ENCODE measurements around the gene NECTIN2.
"Not testable (repeated sequence)": the region's sequence is repeated elsewhere in the genome, so short reads cannot be mapped to it uniquely, and the experiment has no call there.

NECTIN2 gene

DNA sequence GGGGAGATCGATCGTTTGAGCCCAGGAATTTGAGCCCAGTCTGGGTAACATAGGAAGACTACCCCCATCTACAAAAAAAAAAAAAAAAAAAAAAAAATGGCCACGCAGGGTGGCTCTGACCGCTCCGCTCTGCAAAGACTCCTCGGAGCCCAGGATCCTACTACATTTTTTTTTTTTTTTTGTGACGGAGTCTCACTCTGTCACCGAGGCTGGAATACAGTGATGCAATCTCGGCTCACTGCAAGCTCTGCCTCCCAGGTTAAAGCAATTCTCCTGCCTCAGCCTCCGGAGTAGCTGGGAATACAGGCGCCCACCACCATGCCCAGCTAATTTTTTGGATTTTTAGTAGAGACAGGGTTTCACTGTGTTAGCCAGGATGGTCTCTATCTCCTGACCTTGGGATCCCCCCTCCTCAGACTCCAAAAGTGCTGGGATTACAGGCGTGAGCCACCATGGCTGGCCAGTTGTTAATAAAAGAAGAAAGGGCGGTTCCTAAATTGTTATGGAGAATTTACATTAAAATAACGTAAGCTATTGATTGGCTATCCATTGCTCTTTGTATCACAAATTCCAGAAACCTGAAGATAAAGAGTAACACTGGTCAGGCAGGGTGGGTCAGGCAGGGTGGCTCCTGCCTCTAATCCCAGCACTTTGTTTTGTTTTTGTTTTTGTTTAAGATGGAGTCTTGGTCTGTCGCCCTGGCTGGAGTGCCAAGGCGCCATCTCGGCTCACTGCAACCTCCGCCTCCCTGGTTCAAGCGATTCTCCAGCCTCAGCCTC lies 36.7 kb downstream of the NECTIN2 start:
- H3K9ac ChIP-seq (ENCODE audit: low read depth in 1 of 2, low read length in 2 of 2); H3K9me3 ChIP-seq (ENCODE audit: control insufficient read depth in 2 of 2, low read length in 2 of 2); H3K4me3 ChIP-seq (ENCODE audit: low read length in 2 of 2); H3K4me1 ChIP-seq (ENCODE audit: control insufficient read depth in 2 of 2, insufficient read depth in 2 of 2, low read length in 2 of 2); H3K27ac ChIP-seq (ENCODE audit: low read depth in 2 of 2, low read length in 2 of 2); H3K27me3 ChIP-seq (ENCODE audit: control insufficient read depth in 2 of 2, insufficient read depth in 2 of 2, low read length in 2 of 2): not testable (repeated sequence)
- H3K36me3 ChIP-seq (ENCODE audit: control insufficient read depth in 2 of 2, insufficient read depth in 2 of 2, low read length in 2 of 2): peaks cover 5 to 13% of the 10 kb centered on the region in 2 donors

DNA sequence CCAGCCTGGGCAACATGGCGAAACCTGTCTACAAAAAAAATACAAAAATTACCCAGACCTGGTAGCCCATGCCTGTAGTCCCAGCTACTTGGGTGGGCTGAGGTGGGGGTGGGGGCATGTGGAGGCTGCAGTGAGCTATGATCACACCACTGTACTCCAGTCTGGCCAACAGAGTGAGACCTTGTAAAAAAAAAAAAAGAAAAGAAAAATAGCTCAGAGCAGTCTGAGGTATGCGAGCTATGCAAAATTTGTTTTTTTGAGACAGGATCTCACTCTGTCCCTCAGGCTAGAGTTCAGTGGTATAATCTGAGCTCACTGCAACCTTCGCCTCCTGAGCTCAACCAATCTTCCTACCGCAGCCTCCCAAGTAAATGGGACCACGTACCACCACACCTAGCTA lies 37.8 kb downstream of the NECTIN2 start:
- no peaks in the 10 kb centered on the region for H3K27me3 ChIP-seq (ENCODE audit: control insufficient read depth in 2 of 2, insufficient read depth in 2 of 2, low read length in 2 of 2)
- H3K9ac ChIP-seq (ENCODE audit: low read depth in 1 of 2, low read length in 2 of 2): no peak overlapping the region
- no peaks in the 10 kb centered on the region for H3K9me3 ChIP-seq (ENCODE audit: control insufficient read depth in 2 of 2, low read length in 2 of 2)
- peaks cover 6 to 15% of the 10 kb centered on the region in 2 donors for H3K36me3 ChIP-seq (ENCODE audit: control insufficient read depth in 2 of 2, insufficient read depth in 2 of 2, low read length in 2 of 2)
- H3K4me1 ChIP-seq (ENCODE audit: control insufficient read depth in 2 of 2, insufficient read depth in 2 of 2, low read length in 2 of 2): no peaks in the 10 kb centered on the region
- H3K27ac ChIP-seq (ENCODE audit: low read depth in 2 of 2, low read length in 2 of 2): no peak overlapping the region
- H3K4me3 ChIP-seq (ENCODE audit: low read length in 2 of 2): no peak overlapping the region

DNA sequence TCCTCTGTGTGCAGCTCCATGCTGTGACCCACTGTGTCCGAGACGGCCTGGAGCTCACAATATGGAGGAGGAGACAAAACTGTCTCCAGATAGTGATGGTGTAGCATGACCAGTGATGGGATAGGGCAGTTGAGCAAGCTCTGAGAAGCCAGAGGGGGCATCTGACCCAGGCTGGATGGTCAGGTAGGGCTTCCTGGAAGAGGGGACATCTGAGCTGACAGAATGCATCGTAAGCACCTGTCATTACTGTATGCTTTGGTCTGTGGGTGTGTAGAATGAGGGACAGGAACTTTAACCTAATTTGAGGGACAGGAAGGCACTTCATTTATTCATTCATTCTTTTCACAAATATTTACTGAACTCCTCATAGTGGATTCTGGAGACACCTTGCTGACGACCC lies 38.5 kb downstream of the NECTIN2 start:
- H3K27me3 ChIP-seq (ENCODE audit: control insufficient read depth in 2 of 2, insufficient read depth in 2 of 2, low read length in 2 of 2): no peaks in the 10 kb centered on the region
- peaks cover 6 to 15% of the 10 kb centered on the region in 2 donors for H3K36me3 ChIP-seq (ENCODE audit: control insufficient read depth in 2 of 2, insufficient read depth in 2 of 2, low read length in 2 of 2)
- H3K4me3 ChIP-seq (ENCODE audit: low read length in 2 of 2): no peak overlapping the region
- H3K4me1 ChIP-seq (ENCODE audit: control insufficient read depth in 2 of 2, insufficient read depth in 2 of 2, low read length in 2 of 2): peaks cover under 1% of the 10 kb centered on the region in 2 donors
- H3K9ac ChIP-seq (ENCODE audit: low read depth in 1 of 2, low read length in 2 of 2): no peak overlapping the region
- no peak overlapping the region for H3K27ac ChIP-seq (ENCODE audit: low read depth in 2 of 2, low read length in 2 of 2)
- H3K9me3 ChIP-seq (ENCODE audit: control insufficient read depth in 2 of 2, low read length in 2 of 2): no peaks in the 10 kb centered on the region

DNA sequence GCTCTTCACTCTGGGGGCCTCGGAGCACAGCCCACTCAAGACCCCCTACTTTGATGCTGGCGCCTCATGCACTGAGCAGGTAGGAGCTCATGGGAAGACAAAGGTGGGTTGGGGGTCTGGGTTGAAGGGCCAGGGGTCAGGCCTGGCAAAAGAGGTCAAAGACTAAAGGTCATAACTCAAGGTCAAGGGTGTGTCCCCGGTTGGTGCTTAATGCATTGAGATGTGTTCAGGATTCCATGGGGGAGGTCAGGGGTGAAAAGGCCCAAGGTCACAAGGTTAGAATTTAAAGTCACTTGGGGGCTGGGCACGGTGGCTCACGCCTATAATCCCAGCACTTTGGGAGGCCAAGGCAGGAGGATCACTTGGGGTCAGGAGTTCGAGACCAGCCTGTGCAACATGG lies 40.0 kb downstream of the NECTIN2 start:
- Histone ChIP-seq H3K27ac (ENCODE audit: low read depth in 2 of 2, low read length in 2 of 2) (no peak overlapping the region), H3K4me1 (ENCODE audit: control insufficient read depth in 2 of 2, insufficient read depth in 2 of 2, low read length in 2 of 2) (peaks cover 7 to 9% of the 10 kb centered on the region in 2 donors), H3K27me3 (ENCODE audit: control insufficient read depth in 2 of 2, insufficient read depth in 2 of 2, low read length in 2 of 2) (no peaks in the 10 kb centered on the region), H3K9me3 (ENCODE audit: control insufficient read depth in 2 of 2, low read length in 2 of 2) (no peaks in the 10 kb centered on the region), H3K4me3 (ENCODE audit: low read length in 2 of 2) (no peak overlapping the region), H3K36me3 (ENCODE audit: control insufficient read depth in 2 of 2, insufficient read depth in 2 of 2, low read length in 2 of 2) (peaks cover 6 to 15% of the 10 kb centered on the region in 2 donors), H3K9ac (ENCODE audit: low read depth in 1 of 2, low read length in 2 of 2) (no peak overlapping the region)

DNA sequence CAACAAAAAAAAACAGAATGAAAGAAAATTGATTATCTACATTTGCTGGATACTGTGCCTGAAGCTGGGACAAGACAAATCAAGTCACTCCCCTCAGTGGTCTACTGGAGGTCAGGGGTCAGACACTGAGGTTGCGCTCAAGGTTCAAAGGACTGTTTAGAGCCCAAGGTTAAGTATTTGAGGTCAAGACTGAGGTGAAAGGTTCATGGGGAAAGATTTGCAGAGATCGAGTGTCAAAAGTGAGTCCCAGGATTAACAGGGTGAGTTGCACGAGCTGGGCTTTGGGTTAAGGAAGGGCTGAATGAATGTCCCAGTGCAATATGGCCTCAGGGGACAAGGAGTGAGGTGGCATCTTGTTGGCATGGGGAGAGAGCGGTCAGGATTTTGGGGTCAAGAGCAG lies 41.6 kb downstream of the NECTIN2 start:
- no peak overlapping the region for H3K27ac ChIP-seq (ENCODE audit: low read depth in 2 of 2, low read length in 2 of 2)

DNA sequence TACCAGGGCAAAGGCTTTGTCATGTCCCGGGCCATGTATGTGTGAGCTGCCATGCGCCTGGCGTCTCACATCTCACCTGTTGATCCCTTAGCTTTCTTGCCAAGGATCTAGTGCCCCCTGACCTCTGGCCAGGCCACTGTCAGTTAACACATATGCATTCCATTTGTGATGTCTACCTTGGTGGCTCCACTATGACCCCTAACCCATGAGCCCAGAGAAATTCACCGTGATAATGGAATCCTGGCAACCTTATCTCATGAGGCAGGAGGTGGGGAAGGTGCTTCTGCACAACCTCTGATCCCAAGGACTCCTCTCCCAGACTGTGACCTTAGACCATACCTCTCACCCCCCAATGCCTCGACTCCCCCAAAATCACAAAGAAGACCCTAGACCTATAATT lies 42.2 kb downstream of the NECTIN2 start:
- H3K27me3 ChIP-seq (ENCODE audit: control insufficient read depth in 2 of 2, insufficient read depth in 2 of 2, low read length in 2 of 2); H3K27ac ChIP-seq (ENCODE audit: low read depth in 2 of 2, low read length in 2 of 2); H3K9ac ChIP-seq (ENCODE audit: low read depth in 1 of 2, low read length in 2 of 2); H3K9me3 ChIP-seq (ENCODE audit: control insufficient read depth in 2 of 2, low read length in 2 of 2); H3K4me3 ChIP-seq (ENCODE audit: low read length in 2 of 2): not testable (repeated sequence)
- Histone ChIP-seq H3K4me1 (ENCODE audit: control insufficient read depth in 2 of 2, insufficient read depth in 2 of 2, low read length in 2 of 2) (peaks cover 18 to 20% of the 10 kb centered on the region in 2 donors), H3K36me3 (ENCODE audit: control insufficient read depth in 2 of 2, insufficient read depth in 2 of 2, low read length in 2 of 2) (peaks cover 7 to 23% of the 10 kb centered on the region in 2 donors)

More for the DNA sequence above, 41.6 kb downstream of the NECTIN2 start:
- Histone ChIP-seq H3K27me3 (ENCODE audit: control insufficient read depth in 2 of 2, insufficient read depth in 2 of 2, low read length in 2 of 2) (no peaks in the 10 kb centered on the region), H3K4me3 (ENCODE audit: low read length in 2 of 2) (no peak overlapping the region), H3K4me1 (ENCODE audit: control insufficient read depth in 2 of 2, insufficient read depth in 2 of 2, low read length in 2 of 2) (peaks cover 18 to 20% of the 10 kb centered on the region in 2 donors), H3K9ac (ENCODE audit: low read depth in 1 of 2, low read length in 2 of 2) (no peak overlapping the region), H3K9me3 (ENCODE audit: control insufficient read depth in 2 of 2, low read length in 2 of 2) (no peaks in the 10 kb centered on the region), H3K36me3 (ENCODE audit: control insufficient read depth in 2 of 2, insufficient read depth in 2 of 2, low read length in 2 of 2) (peaks cover 6 to 18% of the 10 kb centered on the region in 2 donors)

DNA sequence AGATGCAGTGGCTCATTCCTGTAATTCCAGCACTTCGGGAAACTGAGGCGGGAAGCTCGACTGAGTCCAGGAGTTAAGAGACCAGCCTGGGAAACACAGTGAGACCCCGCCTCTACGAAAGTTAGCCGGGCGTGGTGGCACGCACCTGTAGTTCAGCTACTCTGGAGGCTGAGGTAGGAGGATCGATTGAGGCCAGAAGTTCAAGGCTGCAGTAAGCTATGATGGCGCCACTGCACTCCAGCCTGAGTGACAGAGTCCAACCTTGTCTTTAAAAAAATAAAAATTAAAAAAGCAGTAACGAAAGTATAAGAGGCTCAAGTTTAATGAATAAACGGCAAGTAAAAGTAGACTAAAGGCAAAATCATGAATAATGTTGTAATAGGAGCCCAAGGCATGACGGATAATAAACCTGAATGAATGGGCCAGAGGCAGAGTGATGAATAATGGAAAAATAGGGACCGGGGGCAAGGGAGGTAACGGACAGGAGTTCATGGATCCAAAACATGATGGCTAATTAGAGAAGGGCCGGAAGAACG lies 43.8 kb downstream of the NECTIN2 start:
- H3K9ac ChIP-seq (ENCODE audit: low read depth in 1 of 2, low read length in 2 of 2): peak overlapping the region in 1 of 2 donors; percentile 74
- peak overlapping the region; percentile 77 to 82 for H3K4me3 ChIP-seq (ENCODE audit: low read length in 2 of 2)
- H3K36me3 ChIP-seq (ENCODE audit: control insufficient read depth in 2 of 2, insufficient read depth in 2 of 2, low read length in 2 of 2): peaks cover 16 to 35% of the 10 kb centered on the region in 2 donors
- no peaks in the 10 kb centered on the region for H3K9me3 ChIP-seq (ENCODE audit: control insufficient read depth in 2 of 2, low read length in 2 of 2)
- no peaks in the 10 kb centered on the region for H3K27me3 ChIP-seq (ENCODE audit: control insufficient read depth in 2 of 2, insufficient read depth in 2 of 2, low read length in 2 of 2)
- H3K4me1 ChIP-seq (ENCODE audit: control insufficient read depth in 2 of 2, insufficient read depth in 2 of 2, low read length in 2 of 2): peaks cover 18 to 20% of the 10 kb centered on the region in 2 donors
- H3K27ac ChIP-seq (ENCODE audit: low read depth in 2 of 2, low read length in 2 of 2): peak overlapping the region; percentile 96 to 97

DNA sequence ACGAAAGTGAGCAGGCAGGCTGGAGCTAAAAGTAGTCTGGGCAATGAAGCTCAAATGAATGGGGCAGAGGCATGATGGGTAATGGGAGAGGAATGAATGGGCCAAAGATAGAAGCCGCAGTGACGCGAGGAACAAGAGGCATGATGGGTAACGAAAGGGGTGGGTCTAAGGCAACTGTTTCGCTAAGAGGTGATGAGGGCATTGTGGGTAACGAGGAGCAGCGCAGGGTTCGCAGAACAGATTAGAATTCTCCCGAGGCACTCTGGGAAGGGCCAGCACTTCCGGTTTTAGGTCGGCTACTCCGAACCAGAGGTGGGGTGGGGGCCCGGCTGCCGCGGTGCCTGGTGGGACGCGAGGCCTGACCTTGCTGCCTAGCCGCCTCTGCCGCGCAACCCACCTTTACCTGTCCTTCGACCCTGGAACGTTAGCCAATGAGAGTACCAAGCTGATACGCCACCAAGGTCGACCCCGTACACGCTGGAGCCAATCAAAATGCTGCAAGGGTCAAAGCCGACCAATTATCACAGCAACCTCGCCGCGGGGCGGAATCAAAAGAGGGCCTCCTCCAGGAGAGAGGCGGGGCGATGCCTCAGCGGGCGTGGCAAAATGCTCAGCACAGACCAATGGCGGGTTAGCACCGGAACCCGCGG lies 44.4 kb downstream of the NECTIN2 start:
- H3K36me3 ChIP-seq (ENCODE audit: control insufficient read depth in 2 of 2, insufficient read depth in 2 of 2, low read length in 2 of 2): peaks cover 16 to 39% of the 10 kb centered on the region in 2 donors

DNA sequence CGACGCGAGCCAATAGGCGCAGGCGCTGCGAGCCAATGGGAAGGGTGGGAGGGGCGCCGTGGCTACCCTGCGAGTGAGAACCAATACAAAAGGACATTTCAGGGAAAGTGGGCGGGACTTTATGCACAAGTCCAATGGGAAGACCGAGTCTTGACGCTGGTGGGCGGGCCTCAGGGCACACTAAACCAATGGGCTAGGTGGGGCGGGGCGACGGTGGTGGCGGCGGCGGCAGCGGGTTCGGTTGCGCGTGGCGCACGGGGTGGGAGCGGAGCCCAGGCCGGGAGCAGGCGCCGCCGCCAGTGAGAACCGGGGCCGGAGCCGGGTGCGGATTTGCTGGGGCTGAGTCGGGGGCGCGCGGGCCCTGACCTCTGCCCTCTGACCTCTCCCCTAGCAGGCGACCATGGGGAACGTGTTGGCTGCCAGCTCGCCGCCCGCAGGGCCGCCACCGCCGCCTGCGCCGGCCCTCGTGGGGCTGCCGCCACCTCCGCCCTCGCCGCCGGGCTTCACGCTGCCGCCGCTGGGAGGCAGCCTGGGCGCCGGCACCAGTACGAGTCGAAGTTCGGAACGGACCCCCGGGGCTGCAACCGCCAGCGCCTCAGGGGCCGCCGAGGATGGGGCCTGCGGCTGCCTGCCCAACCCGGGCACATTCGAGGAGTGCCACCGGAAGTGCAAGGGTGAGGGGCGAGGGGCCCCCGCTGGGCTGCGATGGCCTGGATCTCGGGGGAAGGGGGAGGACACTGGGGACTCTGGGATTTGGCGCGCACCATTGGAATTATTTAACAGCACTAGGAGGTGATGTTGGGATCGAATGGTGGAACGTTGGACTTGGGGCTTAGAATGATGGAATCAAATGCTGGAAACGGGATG lies 45.2 kb downstream of the NECTIN2 start, which contains the start of gene TOMM40:
TSS of gene TOMM40 (plus strand) at position 239 of the 867 bp plus-strand sequence. CDS start at position 401, 162 bp downstream.
- Histone ChIP-seq H3K4me1 (ENCODE audit: control insufficient read depth in 2 of 2, insufficient read depth in 2 of 2, low read length in 2 of 2) (peaks cover 18 to 20% of the 10 kb centered on the region in 2 donors), H3K36me3 (ENCODE audit: control insufficient read depth in 2 of 2, insufficient read depth in 2 of 2, low read length in 2 of 2) (peaks cover 22 to 41% of the 10 kb centered on the region in 2 donors), H3K9ac (ENCODE audit: low read depth in 1 of 2, low read length in 2 of 2) (peak within 1 kb of the TSS; percentile 74 to 85), H3K27me3 (ENCODE audit: control insufficient read depth in 2 of 2, insufficient read depth in 2 of 2, low read length in 2 of 2) (no peaks in the 10 kb centered on the region), H3K9me3 (ENCODE audit: control insufficient read depth in 2 of 2, low read length in 2 of 2) (no peaks in the 10 kb centered on the region), H3K27ac (ENCODE audit: low read depth in 2 of 2, low read length in 2 of 2) (peak within 1 kb of the TSS; percentile 96 to 97), H3K4me3 (ENCODE audit: low read length in 2 of 2) (peak within 1 kb of the TSS; percentile 82 to 88)

More for the DNA sequence above, 44.4 kb downstream of the NECTIN2 start:
- H3K9ac ChIP-seq (ENCODE audit: low read depth in 1 of 2, low read length in 2 of 2): peak overlapping the region; percentile 72 to 74
- H3K27ac ChIP-seq (ENCODE audit: low read depth in 2 of 2, low read length in 2 of 2): peak overlapping the region; percentile 96 to 97
- no peaks in the 10 kb centered on the region for H3K9me3 ChIP-seq (ENCODE audit: control insufficient read depth in 2 of 2, low read length in 2 of 2)
- no peaks in the 10 kb centered on the region for H3K27me3 ChIP-seq (ENCODE audit: control insufficient read depth in 2 of 2, insufficient read depth in 2 of 2, low read length in 2 of 2)
- H3K4me3 ChIP-seq (ENCODE audit: low read length in 2 of 2): peak overlapping the region; percentile 77 to 82
- peaks cover 18 to 20% of the 10 kb centered on the region in 2 donors for H3K4me1 ChIP-seq (ENCODE audit: control insufficient read depth in 2 of 2, insufficient read depth in 2 of 2, low read length in 2 of 2)

Data from mucosa of rectum (tissue), 2 donors.